Measurements from ENCODE around the gene AMPH.
"Not testable (repeated sequence)": the region's sequence is repeated elsewhere in the genome, so short reads cannot be mapped to it uniquely, and the experiment has no call there.

Gene AMPH

DNA sequence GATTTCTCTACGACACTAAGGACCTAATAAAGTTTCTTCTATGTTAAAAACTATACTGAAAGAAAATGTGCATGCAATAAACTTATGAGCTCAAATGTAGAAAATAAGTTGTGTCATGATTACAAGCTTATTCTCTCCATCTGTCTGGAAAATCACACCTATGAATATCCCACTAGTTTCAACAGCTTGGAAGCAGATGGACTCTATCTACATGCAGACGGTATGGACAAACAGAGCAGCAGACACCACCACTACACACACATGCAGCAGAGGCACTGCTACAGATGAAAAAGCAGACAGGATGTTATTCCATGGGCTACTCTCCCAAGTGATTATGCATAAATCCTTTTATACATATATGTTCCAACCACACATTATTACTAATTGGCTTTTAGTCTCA is 234.3 kb downstream of the AMPH start:
- Histone ChIP-seq H3K27ac (ENCODE audit: low read depth, low read length, severe bottlenecking) (no peak overlapping the region), H3K9me3 (ENCODE audit: control insufficient read depth, low read length) (no peaks in the 10 kb centered on the region), H3K36me3 (ENCODE audit: control insufficient read depth, insufficient read depth, low read length) (no peaks in the 10 kb centered on the region), H3K4me3 (ENCODE audit: extremely low read depth, insufficient read depth, low read length, poor library complexity, severe bottlenecking) (no peak overlapping the region), H3K4me1 (ENCODE audit: control insufficient read depth, insufficient read depth, low read length, poor library complexity, severe bottlenecking) (no peaks in the 10 kb centered on the region)
- 86 to 100% methylated on average over 1 of the region's 2 CpGs for WGBS, 2 experiments (ENCODE audit: insufficient coverage in 2 of 2)

DNA sequence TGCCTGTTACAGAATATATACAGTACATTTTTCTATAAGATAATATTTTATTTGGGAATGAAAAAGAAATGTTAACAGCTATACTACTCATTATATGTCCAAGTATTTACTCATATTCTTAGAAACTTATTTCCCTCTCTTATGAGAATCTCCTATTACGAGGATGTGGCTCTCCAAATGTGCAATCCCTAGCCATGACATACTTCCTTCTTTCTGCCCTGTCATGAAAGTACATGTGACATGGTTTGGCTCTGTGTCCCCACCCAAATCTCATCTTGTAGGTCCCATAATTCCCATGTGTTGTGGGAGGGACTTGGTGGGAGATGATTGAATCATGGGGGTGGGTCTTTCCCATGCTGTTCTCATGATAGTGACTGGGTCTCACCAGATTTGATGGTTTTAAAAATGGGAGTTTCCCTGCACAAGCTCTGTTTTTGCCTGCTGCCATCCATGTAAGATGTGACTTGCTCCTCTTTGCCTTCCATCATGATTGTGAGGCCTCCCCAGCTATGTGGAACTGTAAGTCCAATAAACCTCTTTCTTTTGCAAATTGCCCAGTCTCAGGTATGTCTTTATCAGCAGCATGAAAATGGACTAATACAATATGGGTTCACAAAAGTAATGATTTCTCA is 235.1 kb downstream of the AMPH start:
- H3K9me3 ChIP-seq (ENCODE audit: control insufficient read depth, low read length); H3K4me3 ChIP-seq (ENCODE audit: extremely low read depth, insufficient read depth, low read length, poor library complexity, severe bottlenecking); H3K4me1 ChIP-seq (ENCODE audit: control insufficient read depth, insufficient read depth, low read length, poor library complexity, severe bottlenecking); H3K36me3 ChIP-seq (ENCODE audit: control insufficient read depth, insufficient read depth, low read length); H3K27ac ChIP-seq (ENCODE audit: low read depth, low read length, severe bottlenecking): not testable (repeated sequence)
- 67 to 100% methylated on average over 1 of the region's 1 CpG for WGBS, 2 experiments (ENCODE audit: insufficient coverage in 2 of 2)

DNA sequence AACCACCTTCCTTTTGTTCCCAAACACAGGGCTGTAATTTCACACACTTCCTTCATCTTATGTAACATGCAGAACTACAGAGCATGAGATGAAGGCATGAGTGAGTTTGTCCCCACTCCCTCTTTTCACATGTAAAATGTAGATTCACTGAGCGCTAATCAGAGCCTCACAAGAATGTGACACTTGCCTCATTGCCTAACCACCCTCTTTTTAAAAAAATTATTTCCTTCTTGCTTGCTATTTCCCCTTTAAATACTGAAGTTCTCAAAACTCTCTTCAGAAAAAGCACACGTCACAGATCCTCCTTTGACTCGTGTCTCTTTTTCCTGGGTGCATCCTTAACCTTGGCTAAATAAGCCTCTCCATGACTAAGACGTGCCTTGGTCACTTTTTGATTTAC is 236.5 kb downstream of the AMPH start:
- Histone ChIP-seq H3K4me1 (ENCODE audit: control insufficient read depth, insufficient read depth, low read length, poor library complexity, severe bottlenecking) (no peaks in the 10 kb centered on the region), H3K36me3 (ENCODE audit: control insufficient read depth, insufficient read depth, low read length) (no peaks in the 10 kb centered on the region), H3K27ac (ENCODE audit: low read depth, low read length, severe bottlenecking) (no peak overlapping the region), H3K9me3 (ENCODE audit: control insufficient read depth, low read length) (no peaks in the 10 kb centered on the region), H3K4me3 (ENCODE audit: extremely low read depth, insufficient read depth, low read length, poor library complexity, severe bottlenecking) (no peak overlapping the region)
- 65 to 76% methylated on average over 3 to 4 of the region's 4 CpGs for WGBS, 2 experiments (ENCODE audit: insufficient coverage in 2 of 2)

DNA sequence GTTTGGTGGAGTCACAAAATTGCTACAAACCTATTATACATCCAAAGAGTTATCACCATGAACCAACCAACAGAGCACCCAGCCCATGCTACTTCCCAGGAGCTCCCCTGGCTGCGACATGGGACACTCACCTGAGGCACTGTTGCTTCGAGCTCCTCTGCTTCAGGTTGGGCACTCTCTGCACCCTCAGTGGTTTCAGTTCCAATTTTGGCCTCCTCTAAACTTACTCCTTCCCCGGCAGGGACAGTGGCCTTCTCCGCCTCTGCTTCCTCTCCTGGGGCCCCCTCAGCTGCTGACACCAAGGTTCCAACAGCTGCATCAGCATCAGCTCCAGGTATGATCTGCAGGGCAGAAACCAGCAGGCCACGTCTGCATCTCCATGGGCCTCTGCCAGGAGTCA is 237.3 kb downstream of the AMPH start:
- no peak overlapping the region for H3K27ac ChIP-seq (ENCODE audit: low read depth, low read length, severe bottlenecking)
- no peaks in the 10 kb centered on the region for H3K9me3 ChIP-seq (ENCODE audit: control insufficient read depth, low read length)
- H3K4me1 ChIP-seq (ENCODE audit: control insufficient read depth, insufficient read depth, low read length, poor library complexity, severe bottlenecking), result no peaks in the 10 kb centered on the region
- no peak overlapping the region for H3K4me3 ChIP-seq (ENCODE audit: extremely low read depth, insufficient read depth, low read length, poor library complexity, severe bottlenecking)
- H3K36me3 ChIP-seq (ENCODE audit: control insufficient read depth, insufficient read depth, low read length), result no peaks in the 10 kb centered on the region
- WGBS, 2 experiments (ENCODE audit: insufficient coverage in 2 of 2), result 93 to 96% methylated on average over 5 of the region's 5 CpGs

GRCh38 chr7:38391751-38392150 is 239.4 kb downstream of the AMPH start:
- 61 to 85% methylated on average over 9 of the region's 13 CpGs for WGBS, 2 experiments (ENCODE audit: insufficient coverage in 2 of 2)
- no peaks in the 10 kb centered on the region for H3K9me3 ChIP-seq (ENCODE audit: control insufficient read depth, low read length)
- no peak overlapping the region for H3K27ac ChIP-seq (ENCODE audit: low read depth, low read length, severe bottlenecking)
- H3K36me3 ChIP-seq (ENCODE audit: control insufficient read depth, insufficient read depth, low read length), result no peaks in the 10 kb centered on the region
- no peaks in the 10 kb centered on the region for H3K4me1 ChIP-seq (ENCODE audit: control insufficient read depth, insufficient read depth, low read length, poor library complexity, severe bottlenecking)
- H3K4me3 ChIP-seq (ENCODE audit: extremely low read depth, insufficient read depth, low read length, poor library complexity, severe bottlenecking), result no peak overlapping the region

DNA sequence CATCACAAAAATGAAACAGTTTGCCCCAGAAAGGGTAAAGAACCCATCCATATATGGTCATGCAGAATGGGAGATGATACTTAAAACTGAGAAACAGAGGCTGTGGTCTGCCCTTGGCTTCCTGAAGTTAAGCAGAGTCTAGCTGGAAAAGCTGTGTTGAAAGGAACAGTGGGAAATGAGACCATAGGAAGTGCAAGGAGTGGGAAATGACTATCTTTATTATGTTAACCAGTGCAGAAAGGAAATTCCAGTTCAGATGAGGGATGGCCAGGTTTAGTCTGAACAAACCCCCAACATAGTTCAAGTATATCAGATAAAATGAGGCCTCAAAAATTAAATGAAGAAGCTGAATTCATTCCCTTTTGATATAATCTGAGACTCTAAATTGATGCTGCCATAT is 245.5 kb downstream of the AMPH start:
- no peaks in the 10 kb centered on the region for H3K9me3 ChIP-seq (ENCODE audit: control insufficient read depth, low read length)
- H3K4me3 ChIP-seq (ENCODE audit: extremely low read depth, insufficient read depth, low read length, poor library complexity, severe bottlenecking), result no peak overlapping the region
- H3K4me1 ChIP-seq (ENCODE audit: control insufficient read depth, insufficient read depth, low read length, poor library complexity, severe bottlenecking), result no peaks in the 10 kb centered on the region
- H3K27ac ChIP-seq (ENCODE audit: low read depth, low read length, severe bottlenecking), result no peak overlapping the region
- H3K36me3 ChIP-seq (ENCODE audit: control insufficient read depth, insufficient read depth, low read length), result no peaks in the 10 kb centered on the region

- Histone ChIP-seq H3K4me1 (ENCODE audit: control insufficient read depth, insufficient read depth, low read length, poor library complexity, severe bottlenecking) (no peaks in the 10 kb centered on the region), H3K27ac (ENCODE audit: low read depth, low read length, severe bottlenecking) (no peak overlapping the region), H3K4me3 (ENCODE audit: extremely low read depth, insufficient read depth, low read length, poor library complexity, severe bottlenecking) (no peak overlapping the region), H3K9me3 (ENCODE audit: control insufficient read depth, low read length) (no peaks in the 10 kb centered on the region), H3K36me3 (ENCODE audit: control insufficient read depth, insufficient read depth, low read length) (no peaks in the 10 kb centered on the region)
- 84% methylated on average over 4 of the region's 9 CpGs; no CpG with 5 or more reads in 1 of the 2 experiments for WGBS, 2 experiments (ENCODE audit: insufficient coverage in 2 of 2)
Measured at GRCh38 chr7:38383281-38383680, 247.9 kb downstream of the AMPH start.

GRCh38 chr7:38382684-38383083 is 248.5 kb downstream of the AMPH start:
- H3K4me3 ChIP-seq (ENCODE audit: extremely low read depth, insufficient read depth, low read length, poor library complexity, severe bottlenecking), result no peak overlapping the region
- 88 to 100% methylated on average over 1 of the region's 2 CpGs for WGBS, 2 experiments (ENCODE audit: insufficient coverage in 2 of 2)

DNA sequence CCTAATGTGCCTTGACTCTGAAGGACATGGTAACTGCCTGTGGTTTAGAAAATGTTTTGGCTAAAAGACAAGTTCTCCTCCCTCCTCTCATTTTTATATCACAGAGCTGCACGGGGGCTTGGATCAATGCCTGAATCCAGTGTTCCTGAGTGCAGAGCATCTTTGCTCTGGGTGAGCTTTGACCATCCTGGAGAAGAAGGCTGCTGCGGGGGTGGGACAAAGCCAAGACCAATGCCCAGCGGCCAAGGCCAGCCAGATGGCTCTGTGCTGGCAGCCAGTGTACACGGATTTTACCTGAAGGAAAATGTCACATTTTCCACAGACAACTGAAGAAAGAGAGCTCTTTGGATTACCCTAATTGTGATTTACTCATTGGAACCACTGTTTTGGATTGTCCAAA is 255.7 kb downstream of the AMPH start:
- no peak overlapping the region for H3K4me3 ChIP-seq (ENCODE audit: extremely low read depth, insufficient read depth, low read length, poor library complexity, severe bottlenecking)
- 79 to 90% methylated on average over 2 to 4 of the region's 4 CpGs for WGBS, 2 experiments (ENCODE audit: insufficient coverage in 2 of 2)
- no peaks in the 10 kb centered on the region for H3K36me3 ChIP-seq (ENCODE audit: control insufficient read depth, insufficient read depth, low read length)
- H3K9me3 ChIP-seq (ENCODE audit: control insufficient read depth, low read length), result no peaks in the 10 kb centered on the region
- H3K4me1 ChIP-seq (ENCODE audit: control insufficient read depth, insufficient read depth, low read length, poor library complexity, severe bottlenecking), result no peaks in the 10 kb centered on the region
- H3K27ac ChIP-seq (ENCODE audit: low read depth, low read length, severe bottlenecking), result no peak overlapping the region

More at GRCh38 chr7:38382684-38383083, 248.5 kb downstream of the AMPH start:
- no peak overlapping the region for H3K27ac ChIP-seq (ENCODE audit: low read depth, low read length, severe bottlenecking)
- no peaks in the 10 kb centered on the region for H3K4me1 ChIP-seq (ENCODE audit: control insufficient read depth, insufficient read depth, low read length, poor library complexity, severe bottlenecking)
- no peaks in the 10 kb centered on the region for H3K9me3 ChIP-seq (ENCODE audit: control insufficient read depth, low read length)
- no peaks in the 10 kb centered on the region for H3K36me3 ChIP-seq (ENCODE audit: control insufficient read depth, insufficient read depth, low read length)

- no peaks in the 10 kb centered on the region for H3K36me3 ChIP-seq (ENCODE audit: control insufficient read depth, insufficient read depth, low read length)
- no peaks in the 10 kb centered on the region for H3K9me3 ChIP-seq (ENCODE audit: control insufficient read depth, low read length)
- no peak overlapping the region for H3K27ac ChIP-seq (ENCODE audit: low read depth, low read length, severe bottlenecking)
- no peak overlapping the region for H3K4me3 ChIP-seq (ENCODE audit: extremely low read depth, insufficient read depth, low read length, poor library complexity, severe bottlenecking)
- WGBS, 2 experiments (ENCODE audit: insufficient coverage in 2 of 2), result 31 to 100% methylated on average over 1 to 2 of the region's 6 CpGs
- H3K4me1 ChIP-seq (ENCODE audit: control insufficient read depth, insufficient read depth, low read length, poor library complexity, severe bottlenecking), result no peaks in the 10 kb centered on the region
Measured at GRCh38 chr7:38374507-38374906, 256.7 kb downstream of the AMPH start.

- 79 to 96% methylated on average over 3 to 8 of the region's 8 CpGs for WGBS, 2 experiments (ENCODE audit: insufficient coverage in 2 of 2)
- Histone ChIP-seq H3K4me3 (ENCODE audit: extremely low read depth, insufficient read depth, low read length, poor library complexity, severe bottlenecking) (no peak overlapping the region), H3K4me1 (ENCODE audit: control insufficient read depth, insufficient read depth, low read length, poor library complexity, severe bottlenecking) (no peaks in the 10 kb centered on the region), H3K9me3 (ENCODE audit: control insufficient read depth, low read length) (no peaks in the 10 kb centered on the region), H3K36me3 (ENCODE audit: control insufficient read depth, insufficient read depth, low read length) (no peaks in the 10 kb centered on the region), H3K27ac (ENCODE audit: low read depth, low read length, severe bottlenecking) (no peak overlapping the region)
Measured at GRCh38 chr7:38373155-38373554, 258.0 kb downstream of the AMPH start.
